ENCODE measurements around the gene TSPEAR.
"Not testable (repeated sequence)": the region's sequence is repeated elsewhere in the genome, so short reads cannot be mapped to it uniquely, and the experiment has no call there.

- not testable (repeated sequence) for TF ChIP-seq CTCF (conservative IDR thresholded peaks at IDR 0.05 in 1 of 2, IDR thresholded peaks at IDR 0.05 in 1 of 2; ENCODE audit: low read depth in 1 of 2, low read length in 2 of 2); EZH2 (IDR thresholded peaks at IDR 0.05; ENCODE audit: low read length, missing control alignments)
These were observed 120.2 kb downstream of the TSPEAR start for GRCh38 chr21:44590897-44591800.

Data from fibroblast of lung (primary cell).